WTC11 (cell line): ENCODE measurements around the gene ACVR1B. TPM values are rescaled to one million over a fixed set of nuclear protein-coding genes. Genes with fewer than 3 reads are reported as not detected.

ENCODE experiments used
- ATAC-seq: fragments of 200-7000 bp; cut with Tn5 transposase; 2 replicates; pipeline ENCODE4 v1.10.0; 2021; ENCODE audit warnings: mild to moderate bottlenecking, moderate library complexity
- CTCF ChIA-PET: fragments of 300-600 bp; sonication (Branson Sonifier 250); formaldehyde crosslinking; loops from one replicate; lab custom pipeline; 2021; ENCODE audit warnings: antibody characterized with exemption; lab: Charles Lee
- POLR2A ChIA-PET: fragments of 350-600 bp; sonication (Branson Sonifier 250); formaldehyde crosslinking; loops from one replicate; lab custom pipeline; 2021; ENCODE audit warnings: antibody characterized with exemption; lab: Charles Lee
- DNase-seq: peaks from one replicate; pipeline ENCODE4 v3.0.0; 2021; ENCODE audit warnings: low spot score
- H3K27ac Mint-ChIP-seq: 2 replicates; pipeline ENCODE4 v1.8.0; 2021; ENCODE audit warnings: mixed read lengths
- H3K27me3 Mint-ChIP-seq: 2 replicates; pipeline ENCODE4 v1.8.0; 2021; ENCODE audit warnings: low read depth, mild to moderate bottlenecking, moderate library complexity, mixed read lengths
- H3K36me3 Mint-ChIP-seq: 2 replicates; pipeline ENCODE4 v1.8.0; 2021; ENCODE audit warnings: mixed read lengths
- H3K4me1 Mint-ChIP-seq: 2 replicates; pipeline ENCODE4 v1.8.0; 2022; ENCODE audit warnings: mixed read lengths
- H3K4me3 Mint-ChIP-seq: 2 replicates; pipeline ENCODE4 v1.8.0; 2021; ENCODE audit warnings: mild to moderate bottlenecking, moderate library complexity, mixed read lengths
- H3K9me3 Mint-ChIP-seq: 2 replicates; pipeline ENCODE4 v1.8.0; 2021; ENCODE audit warnings: mixed read lengths
- CREM ChIP-seq: sonication (generic); formaldehyde crosslinking; IDR thresholded peaks from 2 replicates; pipeline ENCODE4 v1.8.1; 2022; ENCODE audit warnings: mild to moderate bottlenecking, missing genetic modification reagents, moderate library complexity
- ELF4 ChIP-seq: sonication (generic); formaldehyde crosslinking; IDR thresholded peaks from 2 replicates; pipeline ENCODE4 v1.8.1; 2022; ENCODE audit warnings: low read depth, mild to moderate bottlenecking, moderate library complexity, missing genetic modification reagents
- FOXK1 ChIP-seq: sonication (generic); formaldehyde crosslinking; IDR thresholded peaks from 2 replicates; pipeline ENCODE4 v1.8.0; 2022; ENCODE audit warnings: mild to moderate bottlenecking, moderate library complexity, missing genetic modification reagents
- GRHL2 ChIP-seq: fragments of 250-450 bp; sonication (Bioruptor Pico); IDR thresholded peaks from 2 replicates; pipeline ENCODE4 v1.8.0; 2022; ENCODE audit warnings: mild to moderate bottlenecking, moderate library complexity; ENCODE audit not compliant: insufficient replicate concordance, severe bottlenecking
- GTF2I ChIP-seq: fragments of 250-450 bp; sonication (Bioruptor Pico); conservative IDR thresholded peaks from 2 replicates; pipeline ENCODE4 v1.4.0; 2021; ENCODE audit warnings: mild to moderate bottlenecking
- JAZF1 ChIP-seq: fragments of 250-450 bp; sonication (Bioruptor Pico); IDR thresholded peaks from 2 replicates; pipeline ENCODE4 v1.9.0; 2021; ENCODE audit warnings: moderate library complexity, mild to moderate bottlenecking, inconsistent platforms
- JUN ChIP-seq: sonication (generic); formaldehyde crosslinking; IDR thresholded peaks from 2 replicates; pipeline ENCODE4 v1.8.0; 2023; ENCODE audit warnings: mild to moderate bottlenecking, missing genetic modification reagents
- MXD4 ChIP-seq: fragments of 250-450 bp; sonication (Bioruptor Pico); IDR thresholded peaks from 2 replicates; pipeline ENCODE4 v1.8.0; 2021; ENCODE audit warnings: mild to moderate bottlenecking, moderate library complexity, borderline replicate concordance
- MYBL2 ChIP-seq: sonication (generic); formaldehyde crosslinking; IDR thresholded peaks from 2 replicates; pipeline ENCODE4 v1.8.1; 2023; ENCODE audit warnings: mild to moderate bottlenecking, moderate library complexity, missing genetic modification reagents
- ZBTB21 ChIP-seq: sonication (generic); formaldehyde crosslinking; IDR thresholded peaks from 2 replicates; pipeline ENCODE4 v1.8.1; 2023; ENCODE audit warnings: mild to moderate bottlenecking, missing genetic modification reagents, borderline replicate concordance
- ZNF121 ChIP-seq: sonication (generic); formaldehyde crosslinking; IDR thresholded peaks from 2 replicates; pipeline ENCODE4 v1.8.0; 2023; ENCODE audit warnings: missing genetic modification reagents
- total RNA-seq: library from RNA; stranded (reverse); gene quantifications from 3 replicates; pipeline ENCODE4 v1.2.3, GENCODE V29; 2021
- TF ChIP-seq, protein P1 (sequence below): sonication (generic); formaldehyde crosslinking; IDR thresholded peaks from 2 replicates; pipeline ENCODE4 v1.8.1; 2023; ENCODE audit warnings: mild to moderate bottlenecking, missing genetic modification reagents, borderline replicate concordance
- TF ChIP-seq, protein P2 (sequence below): sonication (generic); formaldehyde crosslinking; IDR thresholded peaks from 2 replicates; pipeline ENCODE4 v1.8.0; 2022; ENCODE audit warnings: mild to moderate bottlenecking, missing genetic modification reagents
- TF ChIP-seq, protein P3 (sequence below): sonication (generic); formaldehyde crosslinking; IDR thresholded peaks from 2 replicates; pipeline ENCODE4 v1.8.1; 2023; ENCODE audit warnings: mild to moderate bottlenecking, missing genetic modification reagents
- TF ChIP-seq, protein P4 (sequence below): sonication (generic); formaldehyde crosslinking; IDR thresholded peaks from 2 replicates; pipeline ENCODE4 v1.8.0; 2022; ENCODE audit warnings: mild to moderate bottlenecking, missing genetic modification reagents

ACVR1B gene
- total RNA-seq, 1 experiment from 2014 or later: 24.1 TPM

DNA sequence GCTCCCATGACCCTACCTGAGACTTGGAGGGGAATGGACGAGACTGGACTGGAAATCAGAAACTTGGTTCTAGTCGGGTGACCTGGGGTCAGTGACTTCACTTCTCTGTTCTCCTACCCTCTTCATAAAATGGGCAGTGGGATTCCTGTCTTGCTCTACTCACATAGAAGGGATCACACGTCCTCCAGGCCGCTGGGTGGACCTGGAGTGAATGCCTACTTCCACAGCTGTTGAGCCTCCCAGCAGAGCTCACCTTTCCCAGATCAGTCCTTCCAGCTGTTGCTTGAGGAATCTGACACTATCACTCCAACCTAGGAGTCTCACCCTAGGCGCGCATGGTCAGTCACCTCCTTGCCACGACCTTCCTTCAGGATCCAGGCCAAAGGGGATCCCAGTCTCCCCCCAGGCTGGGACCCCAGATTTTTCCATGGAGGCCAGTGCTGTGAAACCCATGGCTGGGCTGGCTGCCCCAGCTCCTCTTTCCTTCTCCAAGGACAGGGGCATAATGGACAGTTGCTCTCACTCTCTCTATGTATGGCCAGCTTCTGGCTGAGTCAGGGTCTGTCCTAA, 43.6 kb upstream of the ACVR1B start:
- ChIA-PET CTCF (interaction anchor here (0.6 to 3.9 kb wide), 13 partner anchors 14 to 118 kb away, joined by 3 to 38 read pairs (median 6); no protein-coding TSS in a partner anchor), POLR2A (interaction anchor here (1.0 kb wide), 1 partner anchor 14 kb away, joined by 3 read pairs; no protein-coding TSS in a partner anchor)
- H3K4me3 Mint-ChIP-seq: peak overlapping the region; percentile 63
- H3K9me3 Mint-ChIP-seq: no peaks in the 10 kb centered on the region
- peaks cover 21% of the 10 kb centered on the region for H3K4me1 Mint-ChIP-seq
- DNase-seq (no peak), ATAC-seq (no peak)
- no peak overlapping the region for H3K27ac Mint-ChIP-seq
- H3K27me3 Mint-ChIP-seq: peaks cover 55% of the 10 kb centered on the region
- TF ChIP-seq, protein P1, sequence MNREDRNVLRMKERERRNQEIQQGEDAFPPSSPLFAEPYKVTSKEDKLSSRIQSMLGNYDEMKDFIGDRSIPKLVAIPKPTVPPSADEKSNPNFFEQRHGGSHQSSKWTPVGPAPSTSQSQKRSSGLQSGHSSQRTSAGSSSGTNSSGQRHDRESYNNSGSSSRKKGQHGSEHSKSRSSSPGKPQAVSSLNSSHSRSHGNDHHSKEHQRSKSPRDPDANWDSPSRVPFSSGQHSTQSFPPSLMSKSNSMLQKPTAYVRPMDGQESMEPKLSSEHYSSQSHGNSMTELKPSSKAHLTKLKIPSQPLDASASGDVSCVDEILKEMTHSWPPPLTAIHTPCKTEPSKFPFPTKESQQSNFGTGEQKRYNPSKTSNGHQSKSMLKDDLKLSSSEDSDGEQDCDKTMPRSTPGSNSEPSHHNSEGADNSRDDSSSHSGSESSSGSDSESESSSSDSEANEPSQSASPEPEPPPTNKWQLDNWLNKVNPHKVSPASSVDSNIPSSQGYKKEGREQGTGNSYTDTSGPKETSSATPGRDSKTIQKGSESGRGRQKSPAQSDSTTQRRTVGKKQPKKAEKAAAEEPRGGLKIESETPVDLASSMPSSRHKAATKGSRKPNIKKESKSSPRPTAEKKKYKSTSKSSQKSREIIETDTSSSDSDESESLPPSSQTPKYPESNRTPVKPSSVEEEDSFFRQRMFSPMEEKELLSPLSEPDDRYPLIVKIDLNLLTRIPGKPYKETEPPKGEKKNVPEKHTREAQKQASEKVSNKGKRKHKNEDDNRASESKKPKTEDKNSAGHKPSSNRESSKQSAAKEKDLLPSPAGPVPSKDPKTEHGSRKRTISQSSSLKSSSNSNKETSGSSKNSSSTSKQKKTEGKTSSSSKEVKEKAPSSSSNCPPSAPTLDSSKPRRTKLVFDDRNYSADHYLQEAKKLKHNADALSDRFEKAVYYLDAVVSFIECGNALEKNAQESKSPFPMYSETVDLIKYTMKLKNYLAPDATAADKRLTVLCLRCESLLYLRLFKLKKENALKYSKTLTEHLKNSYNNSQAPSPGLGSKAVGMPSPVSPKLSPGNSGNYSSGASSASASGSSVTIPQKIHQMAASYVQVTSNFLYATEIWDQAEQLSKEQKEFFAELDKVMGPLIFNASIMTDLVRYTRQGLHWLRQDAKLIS (CRISPR knock-in tag): no peak
- no peak for TF ChIP-seq MXD4 (CRISPR knock-in tag)
- TF ChIP-seq JAZF1 (CRISPR knock-in tag): no peak
- no peak for TF ChIP-seq CREM
- no peak for TF ChIP-seq FOXK1 (CRISPR knock-in tag)
- TF ChIP-seq GRHL2 (CRISPR knock-in tag): no peak
- TF ChIP-seq, protein P2, sequence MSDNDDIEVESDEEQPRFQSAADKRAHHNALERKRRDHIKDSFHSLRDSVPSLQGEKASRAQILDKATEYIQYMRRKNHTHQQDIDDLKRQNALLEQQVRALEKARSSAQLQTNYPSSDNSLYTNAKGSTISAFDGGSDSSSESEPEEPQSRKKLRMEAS (CRISPR knock-in tag): no peak
- TF ChIP-seq ELF4: no peak
- no peak for TF ChIP-seq ZBTB21 (CRISPR knock-in tag)
- TF ChIP-seq, protein P3, sequence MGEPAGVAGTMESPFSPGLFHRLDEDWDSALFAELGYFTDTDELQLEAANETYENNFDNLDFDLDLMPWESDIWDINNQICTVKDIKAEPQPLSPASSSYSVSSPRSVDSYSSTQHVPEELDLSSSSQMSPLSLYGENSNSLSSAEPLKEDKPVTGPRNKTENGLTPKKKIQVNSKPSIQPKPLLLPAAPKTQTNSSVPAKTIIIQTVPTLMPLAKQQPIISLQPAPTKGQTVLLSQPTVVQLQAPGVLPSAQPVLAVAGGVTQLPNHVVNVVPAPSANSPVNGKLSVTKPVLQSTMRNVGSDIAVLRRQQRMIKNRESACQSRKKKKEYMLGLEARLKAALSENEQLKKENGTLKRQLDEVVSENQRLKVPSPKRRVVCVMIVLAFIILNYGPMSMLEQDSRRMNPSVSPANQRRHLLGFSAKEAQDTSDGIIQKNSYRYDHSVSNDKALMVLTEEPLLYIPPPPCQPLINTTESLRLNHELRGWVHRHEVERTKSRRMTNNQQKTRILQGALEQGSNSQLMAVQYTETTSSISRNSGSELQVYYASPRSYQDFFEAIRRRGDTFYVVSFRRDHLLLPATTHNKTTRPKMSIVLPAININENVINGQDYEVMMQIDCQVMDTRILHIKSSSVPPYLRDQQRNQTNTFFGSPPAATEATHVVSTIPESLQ (CRISPR knock-in tag): no peak
- no peak for TF ChIP-seq GTF2I
- TF ChIP-seq, protein P4, sequence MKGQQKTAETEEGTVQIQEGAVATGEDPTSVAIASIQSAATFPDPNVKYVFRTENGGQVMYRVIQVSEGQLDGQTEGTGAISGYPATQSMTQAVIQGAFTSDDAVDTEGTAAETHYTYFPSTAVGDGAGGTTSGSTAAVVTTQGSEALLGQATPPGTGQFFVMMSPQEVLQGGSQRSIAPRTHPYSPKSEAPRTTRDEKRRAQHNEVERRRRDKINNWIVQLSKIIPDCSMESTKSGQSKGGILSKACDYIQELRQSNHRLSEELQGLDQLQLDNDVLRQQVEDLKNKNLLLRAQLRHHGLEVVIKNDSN (CRISPR knock-in tag): no peak
- no peaks in the 10 kb centered on the region for H3K36me3 Mint-ChIP-seq

DNA sequence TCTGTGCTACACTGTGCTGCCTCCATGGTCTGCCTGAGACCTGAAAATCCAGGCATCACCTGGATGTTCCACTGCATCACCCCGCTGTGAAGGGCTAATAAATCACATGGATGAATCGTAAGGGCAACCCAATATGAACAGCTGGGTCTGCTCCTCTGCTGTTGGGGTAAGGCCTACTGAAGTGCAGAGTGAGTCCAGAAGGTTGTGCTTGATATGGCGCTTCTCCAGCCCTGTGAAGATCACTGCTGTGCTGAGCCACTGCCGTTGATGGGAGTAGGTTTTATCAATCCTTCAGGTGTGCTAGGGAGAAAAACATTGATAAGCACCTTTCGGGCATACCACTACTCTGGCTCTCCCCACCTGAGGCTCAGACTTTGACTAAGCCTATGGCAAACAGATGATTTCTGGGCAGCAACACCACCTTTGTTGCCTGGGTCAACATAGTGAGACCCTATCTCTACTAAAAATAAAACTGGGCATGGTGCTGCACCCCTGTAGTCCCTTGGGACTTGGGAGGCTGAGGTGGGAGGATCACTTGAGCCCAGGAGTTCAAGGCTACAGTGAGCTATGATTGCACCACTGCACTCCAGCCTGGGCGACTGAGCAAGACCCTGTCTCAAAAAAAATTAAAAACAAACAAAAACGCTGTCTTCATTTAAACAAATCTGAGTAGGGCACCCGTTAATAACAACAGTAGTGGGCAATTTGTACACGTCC, 42.5 kb upstream of the ACVR1B start:
- Mint-ChIP-seq H3K4me3 (no peak overlapping the region), H3K4me1 (peaks cover 21% of the 10 kb centered on the region), H3K27ac (no peak overlapping the region), H3K36me3 (no peaks in the 10 kb centered on the region), H3K27me3 (peaks cover 55% of the 10 kb centered on the region), H3K9me3 (no peaks in the 10 kb centered on the region)
- no peak for TF ChIP-seq MYBL2 (CRISPR knock-in tag)
- 0 out of 2 replicates have a peak, but pooled peaks have one; percentile 36 for TF ChIP-seq ZNF121 (CRISPR knock-in tag)
- no peak for TF ChIP-seq JUN (CRISPR knock-in tag)
- ChIA-PET CTCF (interaction anchor here (1.8 to 3.9 kb wide), 2 partner anchors 14 to 62 kb away, joined by 9 to 38 read pairs; no protein-coding TSS in a partner anchor), POLR2A (no interaction called here)
- no peak for ATAC-seq
- DNase-seq: no peak
